Gastroesophageal sphincter (tissue), 3 donors: ENCODE results near the gene TUBB4B.

Experiments used
- CTCF ChIP-seq, 4 experiments: fragments of 200-600 bp in 2 of 4; fragments of 450-650 bp in 2 of 4; sonication (generic) in 1 of 4; IDR thresholded peaks; one replicate each; pipeline ENCODE4 v1.5.1; 2017 to 2019; ENCODE audit warnings: antibody characterized with exemption in 4 of 4, mild to moderate bottlenecking in 2 of 4, moderate library complexity in 2 of 4
- EP300 ChIP-seq: sonication (generic); formaldehyde crosslinking; IDR thresholded peaks from one replicate; pipeline ENCODE4 v1.6.1; 2017; ENCODE audit warnings: antibody characterized with exemption, mild to moderate bottlenecking
- POLR2A ChIP-seq, 2 donors: fragments of 450-650 bp; IDR thresholded peaks; one replicate each; pipeline ENCODE4 v1.6.1; 2017; ENCODE audit warnings: antibody characterized with exemption in 2 of 2, mild to moderate bottlenecking in 2 of 2, moderate library complexity in 1 of 2
- POLR2AphosphoS5 ChIP-seq: sonication (generic); formaldehyde crosslinking; IDR thresholded peaks from one replicate; pipeline ENCODE4 v1.6.1; 2017; ENCODE audit warnings: antibody characterized with exemption

GRCh38 chr9:137231372-137232039, 9.6 kb upstream of the TUBB4B start:
- TF ChIP-seq CTCF (IDR thresholded peaks at IDR 0.05) (no peak), POLR2A (IDR thresholded peaks at IDR 0.05) (no peak), POLR2AphosphoS5 (no peak), EP300 (no peak)
